ENCODE measurements around the gene WASF2.

WASF2 gene

DNA sequence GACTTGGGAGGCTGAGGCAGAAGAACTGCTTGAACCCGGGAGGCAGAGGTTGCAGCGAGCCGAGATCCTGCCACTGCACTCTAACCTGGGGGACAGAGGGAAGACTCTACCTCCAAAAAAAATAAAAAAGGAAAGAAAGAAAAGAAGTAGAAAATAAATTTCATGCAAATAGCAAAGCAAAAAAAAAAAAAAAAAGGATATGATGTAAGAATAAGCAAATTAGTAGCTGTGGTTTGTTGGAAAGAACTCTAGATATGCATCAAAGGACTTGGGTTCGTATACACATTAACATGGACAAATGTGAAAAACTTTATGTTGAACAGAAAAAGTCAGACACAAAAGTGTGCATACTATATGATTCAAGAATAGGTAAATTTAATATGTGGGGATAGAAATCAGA, 11.9 kb downstream of the WASF2 start:
- peaks cover 35% of the 10 kb centered on the region for H4K20me1 ChIP-seq (ENCODE audit: insufficient read depth, low read length)
- ATAC-seq (ENCODE audit: insufficient read depth, low read depth) (no peak), DNase-seq (no peak)
- peaks cover 97% of the 10 kb centered on the region for H3K79me2 ChIP-seq (ENCODE audit: insufficient read depth, low read length)
- H3K27me3 ChIP-seq (ENCODE audit: insufficient read depth, low read length, poor library complexity), result no peaks in the 10 kb centered on the region
- H3K4me1 ChIP-seq (ENCODE audit: insufficient read depth, low read length), result peaks cover 5% of the 10 kb centered on the region; the same call in 1 of the 2 replicates
- H3K9ac ChIP-seq (ENCODE audit: low read depth, low read length), result no peak overlapping the region
- H3K4me2 ChIP-seq (ENCODE audit: insufficient read depth, low read length), result no peak overlapping the region
- no peaks in the 10 kb centered on the region for H3K9me3 ChIP-seq (ENCODE audit: insufficient read depth, low read length, severe bottlenecking)
- H2AFZ ChIP-seq (ENCODE audit: low read depth, low read length), result no peak overlapping the region
- TF ChIP-seq, protein P1, sequence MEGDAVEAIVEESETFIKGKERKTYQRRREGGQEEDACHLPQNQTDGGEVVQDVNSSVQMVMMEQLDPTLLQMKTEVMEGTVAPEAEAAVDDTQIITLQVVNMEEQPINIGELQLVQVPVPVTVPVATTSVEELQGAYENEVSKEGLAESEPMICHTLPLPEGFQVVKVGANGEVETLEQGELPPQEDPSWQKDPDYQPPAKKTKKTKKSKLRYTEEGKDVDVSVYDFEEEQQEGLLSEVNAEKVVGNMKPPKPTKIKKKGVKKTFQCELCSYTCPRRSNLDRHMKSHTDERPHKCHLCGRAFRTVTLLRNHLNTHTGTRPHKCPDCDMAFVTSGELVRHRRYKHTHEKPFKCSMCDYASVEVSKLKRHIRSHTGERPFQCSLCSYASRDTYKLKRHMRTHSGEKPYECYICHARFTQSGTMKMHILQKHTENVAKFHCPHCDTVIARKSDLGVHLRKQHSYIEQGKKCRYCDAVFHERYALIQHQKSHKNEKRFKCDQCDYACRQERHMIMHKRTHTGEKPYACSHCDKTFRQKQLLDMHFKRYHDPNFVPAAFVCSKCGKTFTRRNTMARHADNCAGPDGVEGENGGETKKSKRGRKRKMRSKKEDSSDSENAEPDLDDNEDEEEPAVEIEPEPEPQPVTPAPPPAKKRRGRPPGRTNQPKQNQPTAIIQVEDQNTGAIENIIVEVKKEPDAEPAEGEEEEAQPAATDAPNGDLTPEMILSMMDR (IDR thresholded peaks at IDR 0.05; ENCODE audit: borderline replicate concordance, extremely low read depth, low read length, poor library complexity, severe bottlenecking), result no peak
- TF ChIP-seq EZH2 (IDR thresholded peaks at IDR 0.05; ENCODE audit: borderline replicate concordance, low read depth, low read length, severe bottlenecking), result no peak
- H3K4me3 ChIP-seq (ENCODE audit: low read depth in 1 of 2, low read length in 2 of 2), result no peak overlapping the region
- H3K36me3 ChIP-seq (ENCODE audit: insufficient read depth, low read length), result peaks cover 3% of the 10 kb centered on the region; the same call in 1 of the 2 replicates
- H3K27ac ChIP-seq (ENCODE audit: low read length), result no peak overlapping the region

DNA sequence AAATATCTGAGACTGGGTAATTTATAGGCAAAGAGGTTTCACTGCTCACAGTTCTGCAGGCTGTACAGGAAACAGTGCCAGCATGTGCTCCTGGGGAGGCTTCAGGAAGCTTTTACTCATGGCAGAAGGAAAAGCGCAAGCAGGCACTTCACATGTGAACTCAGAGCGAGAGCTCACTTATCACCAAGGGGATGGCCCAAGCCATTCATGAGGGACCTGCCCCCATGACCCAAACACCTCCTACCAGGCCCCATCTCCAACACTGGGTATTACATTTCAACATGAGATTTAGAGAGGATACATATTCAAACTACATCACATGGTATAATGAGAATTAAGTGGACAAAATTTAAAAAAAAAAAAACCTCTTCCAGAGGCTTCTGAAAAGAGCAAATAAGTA, 13.7 kb downstream of the WASF2 start:
- DNase-seq, result no peak
- H3K9me3 ChIP-seq (ENCODE audit: insufficient read depth, low read length, severe bottlenecking), result no peaks in the 10 kb centered on the region
- no peaks in the 10 kb centered on the region for H3K27me3 ChIP-seq (ENCODE audit: insufficient read depth, low read length, poor library complexity)
- no peak overlapping the region for H3K4me3 ChIP-seq (ENCODE audit: low read depth in 1 of 2, low read length in 2 of 2)
- TF ChIP-seq, protein P1 (IDR thresholded peaks at IDR 0.05; ENCODE audit: borderline replicate concordance, extremely low read depth, low read length, poor library complexity, severe bottlenecking), result no peak
- no peak for TF ChIP-seq EZH2 (IDR thresholded peaks at IDR 0.05; ENCODE audit: borderline replicate concordance, low read depth, low read length, severe bottlenecking)
- H4K20me1 ChIP-seq (ENCODE audit: insufficient read depth, low read length), result peaks cover 44% of the 10 kb centered on the region
- peaks cover 3% of the 10 kb centered on the region; the same call in 1 of the 2 replicates for H3K4me1 ChIP-seq (ENCODE audit: insufficient read depth, low read length)
- H3K36me3 ChIP-seq (ENCODE audit: insufficient read depth, low read length), result no peaks in the 10 kb centered on the region
- no peak for ATAC-seq (ENCODE audit: insufficient read depth, low read depth)
- no peak overlapping the region for H3K4me2 ChIP-seq (ENCODE audit: insufficient read depth, low read length)
- no peak overlapping the region for H3K27ac ChIP-seq (ENCODE audit: low read length)
- peaks cover 97% of the 10 kb centered on the region for H3K79me2 ChIP-seq (ENCODE audit: insufficient read depth, low read length)
- no peak overlapping the region for H2AFZ ChIP-seq (ENCODE audit: low read depth, low read length)
- no peak overlapping the region for H3K9ac ChIP-seq (ENCODE audit: low read depth, low read length)

DNA sequence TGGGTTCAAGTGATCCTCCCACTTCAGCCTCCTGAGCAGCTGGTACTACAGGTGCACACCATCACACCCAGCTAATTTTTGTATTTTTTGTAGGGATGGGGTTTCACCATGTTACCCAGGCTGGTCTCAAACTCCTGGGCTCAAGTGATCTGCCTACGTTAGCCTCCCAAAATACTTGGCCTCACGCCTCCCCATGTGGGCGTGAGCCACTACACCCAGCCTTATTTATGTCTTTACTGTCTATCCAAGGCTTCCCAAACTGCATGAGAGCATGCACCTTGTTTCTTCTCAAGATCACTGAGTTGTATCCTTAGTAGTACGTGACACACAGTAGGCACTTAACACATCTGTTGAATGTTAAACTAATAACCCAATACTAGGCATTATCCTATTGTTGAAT, 14.2 kb downstream of the WASF2 start:
- Histone ChIP-seq H3K79me2 (ENCODE audit: insufficient read depth, low read length) (peaks cover 97% of the 10 kb centered on the region), H3K4me2 (ENCODE audit: insufficient read depth, low read length) (no peak overlapping the region), H3K9me3 (ENCODE audit: insufficient read depth, low read length, severe bottlenecking) (no peaks in the 10 kb centered on the region), H3K4me3 (ENCODE audit: low read depth in 1 of 2, low read length in 2 of 2) (no peak overlapping the region), H3K27me3 (ENCODE audit: insufficient read depth, low read length, poor library complexity) (no peaks in the 10 kb centered on the region), H2AFZ (ENCODE audit: low read depth, low read length) (no peak overlapping the region), H3K9ac (ENCODE audit: low read depth, low read length) (no peak overlapping the region), H4K20me1 (ENCODE audit: insufficient read depth, low read length) (peaks cover 44% of the 10 kb centered on the region), H3K27ac (ENCODE audit: low read length) (no peak overlapping the region), H3K36me3 (ENCODE audit: insufficient read depth, low read length) (0 out of 2 replicates have a peak, but pooled peaks cover 1% of the 10 kb centered on the region), H3K4me1 (ENCODE audit: insufficient read depth, low read length) (peaks cover 3% of the 10 kb centered on the region; the same call in 1 of the 2 replicates)
- ATAC-seq (ENCODE audit: insufficient read depth, low read depth), result no peak
- no peak for TF ChIP-seq EZH2 (IDR thresholded peaks at IDR 0.05; ENCODE audit: borderline replicate concordance, low read depth, low read length, severe bottlenecking)
- TF ChIP-seq, protein P1 (IDR thresholded peaks at IDR 0.05; ENCODE audit: borderline replicate concordance, extremely low read depth, low read length, poor library complexity, severe bottlenecking), result no peak
- DNase-seq, result no peak

Data from DND-41 (cell line).